Measurements from ENCODE around the gene NDFIP1. TPM values are rescaled to one million over a fixed set of nuclear protein-coding genes. Genes with fewer than 3 reads are reported as not detected.

Gene NDFIP1
- total and polyA plus RNA-seq, 2 experiments from 2014 or later = 55.2 to 75.3 TPM

DNA sequence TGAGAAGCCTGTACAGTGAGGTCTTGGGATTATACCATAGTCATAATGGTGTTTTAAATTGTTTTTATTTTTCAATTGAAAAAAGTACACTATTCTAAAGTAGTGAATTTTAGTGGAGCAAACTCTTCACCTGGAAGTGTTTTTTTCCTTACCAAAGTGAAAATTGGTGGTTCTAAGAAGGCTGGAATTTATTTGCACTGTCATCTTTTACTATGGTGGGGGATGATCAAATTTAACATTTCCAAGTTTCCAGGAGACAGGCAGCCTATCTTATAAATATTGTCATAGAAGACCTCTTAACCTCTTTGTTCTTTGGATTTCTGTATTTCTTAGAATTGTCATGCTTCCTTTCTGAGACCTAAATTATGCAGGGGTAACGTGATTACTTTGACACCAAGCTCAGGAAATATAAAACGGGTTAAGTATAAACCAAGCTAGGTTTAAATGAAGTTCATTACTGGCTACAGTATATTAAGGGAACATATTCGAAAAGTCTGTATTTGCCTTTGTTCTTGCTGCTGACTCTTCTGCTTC, 20.2 kb downstream of the NDFIP1 start:
- peaks cover 18% of the 10 kb centered on the region for H3K4me1 ChIP-seq (ENCODE audit: insufficient read depth)
- TF ChIP-seq EZH2 (IDR thresholded peaks at IDR 0.05; ENCODE audit: insufficient read depth, poor library complexity, severe bottlenecking) (no peak), EZH2phosphoT487 (IDR thresholded peaks at IDR 0.05; ENCODE audit: insufficient read depth, low read depth) (no peak)
- H3K27ac ChIP-seq = peak overlapping the region; percentile 36
- H3K9me2 ChIP-seq (ENCODE audit: insufficient read depth) = no peaks in the 10 kb centered on the region
- DNase-seq = no peak
- H3K9me3 ChIP-seq (ENCODE audit: low read depth) = no peaks in the 10 kb centered on the region
- peak overlapping the region; percentile 68 for H3K9ac ChIP-seq
- H3K27me3 ChIP-seq (replicated peaks; ENCODE audit: insufficient read depth) = no peaks in the 10 kb centered on the region
- H3K36me3 ChIP-seq (ENCODE audit: low read depth) = peaks cover 17% of the 10 kb centered on the region
- H2AFZ ChIP-seq = peak overlapping the region; percentile 28; the same call in 1 of the 2 replicates
- no peaks in the 10 kb centered on the region for H3F3A ChIP-seq (ENCODE audit: insufficient read depth)
- peak overlapping the region; percentile 76 for H3K4me3 ChIP-seq
- peaks cover 100% of the 10 kb centered on the region for H3K79me2 ChIP-seq (ENCODE audit: insufficient read depth)
- peaks cover 14% of the 10 kb centered on the region for H4K20me1 ChIP-seq (ENCODE audit: insufficient read depth)
- H3K4me2 ChIP-seq (ENCODE audit: unreplicated experiment) = peak overlapping the region; percentile 78
- WGBS, 2 experiments (ENCODE audit: low coverage in 1 of 2, low lambda C conversion rate in 2 of 2, missing lambda C conversion rate in 2 of 2) = 13 to 19% methylated on average over 3 of the region's 3 CpGs
- in situ Hi-C loops (cut with MboI) = loop anchor here (5.0 to 25.0 kb wide), 2 partner anchors 111 to 441 kb away; partner anchors contain the start of gene ARAP3

DNA sequence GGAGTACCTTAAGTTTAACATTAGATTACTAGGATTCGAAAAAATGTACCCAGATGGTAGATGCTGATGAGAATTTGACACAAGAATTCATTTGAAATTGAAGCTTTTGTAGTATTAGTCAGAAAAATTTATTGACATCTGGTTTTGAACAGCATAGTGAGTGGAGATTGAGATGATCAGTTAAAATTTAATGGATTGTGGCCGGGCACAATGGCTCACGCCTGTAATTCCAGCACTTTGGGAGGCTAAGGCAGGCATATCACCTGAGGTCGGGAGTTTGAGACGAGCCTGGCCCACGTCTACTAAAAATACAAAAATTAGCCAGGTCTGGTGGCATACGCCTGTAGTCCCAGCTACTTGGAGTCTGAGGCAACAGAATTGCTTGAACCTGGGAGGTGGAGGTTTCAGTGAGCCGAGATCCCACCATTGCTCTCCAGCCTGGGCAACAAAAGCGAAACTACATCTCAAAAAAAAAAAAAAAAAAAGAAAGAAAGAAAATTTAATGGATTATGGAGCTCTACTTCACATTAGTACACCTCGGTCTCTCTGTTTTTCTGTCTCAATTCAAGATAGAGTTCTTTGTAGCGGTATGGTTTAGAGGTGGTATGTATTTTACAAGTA, 21.0 kb downstream of the NDFIP1 start:
- peak; percentile 26 for DNase-seq
- peaks cover 18% of the 10 kb centered on the region for H3K4me1 ChIP-seq (ENCODE audit: insufficient read depth)
- H3K27me3 ChIP-seq (replicated peaks; ENCODE audit: insufficient read depth) = no peaks in the 10 kb centered on the region
- peaks cover 21% of the 10 kb centered on the region for H3K36me3 ChIP-seq (ENCODE audit: low read depth)
- no peaks in the 10 kb centered on the region for H3F3A ChIP-seq (ENCODE audit: insufficient read depth)
- no peaks in the 10 kb centered on the region for H3K9me3 ChIP-seq (ENCODE audit: low read depth)
- peak overlapping the region; percentile 28; the same call in 1 of the 2 replicates for H2AFZ ChIP-seq
- peak overlapping the region; percentile 78 for H3K4me2 ChIP-seq (ENCODE audit: unreplicated experiment)
- H3K4me3 ChIP-seq = peak overlapping the region; percentile 76
- WGBS, 2 experiments (ENCODE audit: low coverage in 1 of 2, low lambda C conversion rate in 2 of 2, missing lambda C conversion rate in 2 of 2) = 2% methylated on average over 11 of the region's 11 CpGs
- in situ Hi-C loops (cut with MboI) = loop anchor here (5.0 to 25.0 kb wide), 2 partner anchors 112 to 442 kb away; partner anchors contain the start of gene ARAP3
- H3K9ac ChIP-seq = peak overlapping the region; percentile 68
- H3K9me2 ChIP-seq (ENCODE audit: insufficient read depth) = no peaks in the 10 kb centered on the region
- peaks cover 100% of the 10 kb centered on the region for H3K79me2 ChIP-seq (ENCODE audit: insufficient read depth)
- TF ChIP-seq EZH2phosphoT487 (IDR thresholded peaks at IDR 0.05; ENCODE audit: insufficient read depth, low read depth) (no peak), EZH2 (IDR thresholded peaks at IDR 0.05; ENCODE audit: insufficient read depth, poor library complexity, severe bottlenecking) (no peak)
- H4K20me1 ChIP-seq (ENCODE audit: insufficient read depth) = peaks cover 14% of the 10 kb centered on the region
- H3K27ac ChIP-seq = peak overlapping the region; percentile 36

DNA sequence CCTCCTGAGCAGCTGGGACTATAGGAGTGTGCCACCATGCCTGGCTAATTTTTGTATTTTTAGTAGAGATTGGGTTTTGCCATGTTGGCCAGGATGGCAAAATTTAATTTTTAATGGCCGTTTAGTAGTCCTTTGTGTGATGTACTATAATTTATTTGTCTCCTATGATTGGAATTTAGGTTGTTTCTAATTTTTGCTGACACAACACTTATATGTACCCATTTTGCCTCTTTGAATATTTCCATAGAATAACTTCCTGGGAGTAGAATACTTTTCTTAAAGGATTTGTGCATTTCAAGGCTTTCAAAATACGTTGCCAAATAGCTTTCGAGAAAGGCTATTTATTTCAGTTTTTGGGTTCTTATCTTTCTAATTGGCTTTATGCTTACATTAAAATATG, 22.8 kb downstream of the NDFIP1 start:
- no peak overlapping the region for H3K27ac ChIP-seq
- H3K36me3 ChIP-seq (ENCODE audit: low read depth) = peaks cover 31% of the 10 kb centered on the region
- peaks cover 18% of the 10 kb centered on the region for H3K4me1 ChIP-seq (ENCODE audit: insufficient read depth)
- H3K27me3 ChIP-seq (replicated peaks; ENCODE audit: insufficient read depth) = no peaks in the 10 kb centered on the region
- H3F3A ChIP-seq (ENCODE audit: insufficient read depth) = no peaks in the 10 kb centered on the region
- no peaks in the 10 kb centered on the region for H3K9me2 ChIP-seq (ENCODE audit: insufficient read depth)
- no peaks in the 10 kb centered on the region for H3K9me3 ChIP-seq (ENCODE audit: low read depth)
- H3K4me2 ChIP-seq (ENCODE audit: unreplicated experiment) = no peak overlapping the region
- in situ Hi-C loops (cut with MboI) = loop anchor here (25.0 kb wide), 1 partner anchor 444 kb away; the partner anchor contains the start of gene ARAP3
- 88 to 89% methylated on average over 3 of the region's 3 CpGs for WGBS, 2 experiments (ENCODE audit: low coverage in 1 of 2, low lambda C conversion rate in 2 of 2, missing lambda C conversion rate in 2 of 2)
- no peak for TF ChIP-seq EZH2 (IDR thresholded peaks at IDR 0.05; ENCODE audit: insufficient read depth, poor library complexity, severe bottlenecking)
- TF ChIP-seq EZH2phosphoT487 (IDR thresholded peaks at IDR 0.05; ENCODE audit: insufficient read depth, low read depth) = no peak
- H3K9ac ChIP-seq = no peak overlapping the region
- H3K4me3 ChIP-seq = no peak overlapping the region
- no peak overlapping the region for H2AFZ ChIP-seq
- H3K79me2 ChIP-seq (ENCODE audit: insufficient read depth) = peaks cover 94% of the 10 kb centered on the region
- peaks cover 10% of the 10 kb centered on the region for H4K20me1 ChIP-seq (ENCODE audit: insufficient read depth)
- no peak for DNase-seq

GRCh38 chr5:142132916-142133315, 24.3 kb downstream of the NDFIP1 start:
- in situ Hi-C loops (cut with MboI) = loop anchor here (25.0 kb wide), 1 partner anchor 446 kb away; the partner anchor contains the start of gene ARAP3
- no peak for DNase-seq
- Histone ChIP-seq H3K9me3 (ENCODE audit: low read depth) (no peaks in the 10 kb centered on the region), H3F3A (ENCODE audit: insufficient read depth) (no peaks in the 10 kb centered on the region), H3K9ac (no peak overlapping the region), H3K4me1 (ENCODE audit: insufficient read depth) (peaks cover 18% of the 10 kb centered on the region), H3K36me3 (ENCODE audit: low read depth) (peaks cover 35% of the 10 kb centered on the region), H4K20me1 (ENCODE audit: insufficient read depth) (peaks cover 10% of the 10 kb centered on the region; the same call in 1 of the 2 replicates), H3K4me2 (ENCODE audit: unreplicated experiment) (no peak overlapping the region), H3K79me2 (ENCODE audit: insufficient read depth) (peaks cover 87% of the 10 kb centered on the region), H3K27me3 (replicated peaks; ENCODE audit: insufficient read depth) (no peaks in the 10 kb centered on the region), H3K9me2 (ENCODE audit: insufficient read depth) (no peaks in the 10 kb centered on the region), H3K4me3 (no peak overlapping the region), H3K27ac (no peak overlapping the region), H2AFZ (no peak overlapping the region)
- TF ChIP-seq EZH2phosphoT487 (IDR thresholded peaks at IDR 0.05; ENCODE audit: insufficient read depth, low read depth) (no peak), EZH2 (IDR thresholded peaks at IDR 0.05; ENCODE audit: insufficient read depth, poor library complexity, severe bottlenecking) (no peak)
- WGBS, 2 experiments (ENCODE audit: low coverage in 1 of 2, low lambda C conversion rate in 2 of 2, missing lambda C conversion rate in 2 of 2) = 97 to 98% methylated on average over 3 of the region's 3 CpGs
